Fibroblast of skin of scalp (primary cell): ENCODE measurements around the gene ISG15.
A peak's percentile ranks its signal among the peaks of the same experiment; 100 is the strongest.
"Not testable (repeated sequence)": the region's sequence is repeated elsewhere in the genome, so short reads cannot be mapped to it uniquely, and the experiment has no call there.

Source experiments
- DNase-seq: peaks from one replicate; pipeline ENCODE4 v3.0.0-alpha.2; 2013

Gene ISG15

GRCh38 chr1:995665-996633 is 17.3 kb upstream of the ISG15 start:
- DNase-seq = peak; percentile 14

GRCh38 chr1:996851-997712 is 16.2 kb upstream of the ISG15 start:
- no peak for DNase-seq

GRCh38 chr1:997713-997992 is 15.6 kb upstream of the ISG15 start:
- no peak for DNase-seq

- no peak for DNase-seq
Measured at GRCh38 chr1:997993-998744, 15.1 kb upstream of the ISG15 start.

GRCh38 chr1:998745-998994 is 14.6 kb upstream of the ISG15 start:
- no peak for DNase-seq

- DNase-seq = peak; percentile 34
Measured at GRCh38 chr1:998995-999724, 14.1 kb upstream of the ISG15 start.

- DNase-seq = peak; percentile 97
Measured at GRCh38 chr1:999725-1000356, 13.5 kb upstream of the ISG15 start, which contains the start of gene HES4. Gene HES4 (minus strand): TSS chr1:1000097. CDS start chr1:999973, 124 bp downstream.

- peak; percentile 86 for DNase-seq
Measured at GRCh38 chr1:1000357-1001056, 12.8 kb upstream of the ISG15 start.

GRCh38 chr1:1001057-1001783 is 12.1 kb upstream of the ISG15 start:
- DNase-seq = no peak

- no peak for DNase-seq
Measured at GRCh38 chr1:1003618-1004419, 9.5 kb upstream of the ISG15 start.

GRCh38 chr1:1004420-1004779 is 8.9 kb upstream of the ISG15 start:
- no peak for DNase-seq

- peak; percentile 67 for DNase-seq
Measured at GRCh38 chr1:1004780-1005697, 8.3 kb upstream of the ISG15 start.

- DNase-seq = no peak
Measured at GRCh38 chr1:1005774-1006304, 7.5 kb upstream of the ISG15 start.

- no peak for DNase-seq
Measured at GRCh38 chr1:1006305-1007159, 6.8 kb upstream of the ISG15 start.

GRCh38 chr1:1010131-1010530 is 3.2 kb upstream of the ISG15 start:
- not testable (repeated sequence) for DNase-seq

- no peak for DNase-seq
Measured at GRCh38 chr1:1011396-1011949, 1.8 kb upstream of the ISG15 start.

- DNase-seq = not testable (repeated sequence)
Measured at GRCh38 chr1:1012736-1013104, 577 bp upstream of the ISG15 start.
